ENCODE measurements around the gene EXOSC10.
"Not testable (repeated sequence)": the region's sequence is repeated elsewhere in the genome, so short reads cannot be mapped to it uniquely, and the experiment has no call there.

Gene EXOSC10

GRCh38 chr1:11109047-11109760 is 9.5 kb upstream of the EXOSC10 start:
- DNase-seq (ENCODE audit: low read depth, low spot score) = no peak

GRCh38 chr1:11107599-11107998 is 7.9 kb upstream of the EXOSC10 start:
- DNase-seq (ENCODE audit: low read depth, low spot score) = no peak

GRCh38 chr1:11105586-11105985 is 5.9 kb upstream of the EXOSC10 start:
- no peak for DNase-seq (ENCODE audit: low read depth, low spot score)

- DNase-seq (ENCODE audit: low read depth, low spot score) = no peak
Observed at GRCh38 chr1:11101347-11101746, 1.7 kb upstream of the EXOSC10 start.

GRCh38 chr1:11100806-11101205 is 1.1 kb upstream of the EXOSC10 start:
- not testable (repeated sequence) for DNase-seq (ENCODE audit: low read depth, low spot score)

- no peak for DNase-seq (ENCODE audit: low read depth, low spot score)
Observed at GRCh38 chr1:11100149-11100493, 452 bp upstream of the EXOSC10 start.

GRCh38 chr1:11098931-11099309 is 749 bp downstream of the EXOSC10 start:
- no peak for DNase-seq (ENCODE audit: low read depth, low spot score)

- not testable (repeated sequence) for DNase-seq (ENCODE audit: low read depth, low spot score)
Observed at GRCh38 chr1:11083784-11084183, 15.9 kb downstream of the EXOSC10 start.

GRCh38 chr1:11080931-11081330 is 18.7 kb downstream of the EXOSC10 start:
- no peak for DNase-seq (ENCODE audit: low read depth, low spot score)

- DNase-seq (ENCODE audit: low read depth, low spot score) = no peak
Observed at GRCh38 chr1:11078631-11079030, 21.0 kb downstream of the EXOSC10 start.

- not testable (repeated sequence) for DNase-seq (ENCODE audit: low read depth, low spot score)
Observed at GRCh38 chr1:11073398-11073797, 26.3 kb downstream of the EXOSC10 start.

GRCh38 chr1:11072216-11072917 is 27.3 kb downstream of the EXOSC10 start:
- DNase-seq (ENCODE audit: low read depth, low spot score) = no peak

- no peak for DNase-seq (ENCODE audit: low read depth, low spot score)
Observed at GRCh38 chr1:11071463-11072215, 28.0 kb downstream of the EXOSC10 start.

- no peak for DNase-seq (ENCODE audit: low read depth, low spot score)
Observed at GRCh38 chr1:11070876-11071275, 28.8 kb downstream of the EXOSC10 start.

- no peak for DNase-seq (ENCODE audit: low read depth, low spot score)
Observed at GRCh38 chr1:11068600-11069473, 30.8 kb downstream of the EXOSC10 start.

GRCh38 chr1:11067716-11068599 is 31.7 kb downstream of the EXOSC10 start:
- no peak for DNase-seq (ENCODE audit: low read depth, low spot score)

- DNase-seq (ENCODE audit: low read depth, low spot score) = no peak
Observed at GRCh38 chr1:11065796-11066195, 33.9 kb downstream of the EXOSC10 start.

- DNase-seq (ENCODE audit: low read depth, low spot score) = no peak
Observed at GRCh38 chr1:11064942-11065341, 34.7 kb downstream of the EXOSC10 start.

- DNase-seq (ENCODE audit: low read depth, low spot score) = not testable (repeated sequence)
Observed at GRCh38 chr1:11063937-11064537, 35.6 kb downstream of the EXOSC10 start.

GRCh38 chr1:11062965-11063401 is 36.7 kb downstream of the EXOSC10 start:
- DNase-seq (ENCODE audit: low read depth, low spot score) = no peak
